Gastrocnemius medialis (tissue), 4 donors: ENCODE data around the gene ZNF511.

Source experiments
- POLR2A ChIP-seq, 2 donors: fragments of 450-650 bp; IDR thresholded peaks; one replicate each; pipeline ENCODE4 v1.6.1; 2017; ENCODE audit warnings: antibody characterized with exemption in 2 of 2, mild to moderate bottlenecking in 2 of 2, moderate library complexity in 2 of 2
- TF ChIP-seq, protein P1 (sequence below), 5 experiments: fragments of 450-650 bp in 3 of 5; fragments of 200-600 bp in 2 of 5; sonication (generic) in 2 of 5; IDR thresholded peaks in 4 of 5; conservative IDR thresholded peaks in 1 of 5; 1 replicate in 4 of 5; 2 replicates in 1 of 5; pipeline ENCODE4 v1.5.1; 2016 to 2019; ENCODE audit warnings: antibody characterized with exemption in 5 of 5, mild to moderate bottlenecking in 3 of 5, moderate library complexity in 3 of 5

DNA sequence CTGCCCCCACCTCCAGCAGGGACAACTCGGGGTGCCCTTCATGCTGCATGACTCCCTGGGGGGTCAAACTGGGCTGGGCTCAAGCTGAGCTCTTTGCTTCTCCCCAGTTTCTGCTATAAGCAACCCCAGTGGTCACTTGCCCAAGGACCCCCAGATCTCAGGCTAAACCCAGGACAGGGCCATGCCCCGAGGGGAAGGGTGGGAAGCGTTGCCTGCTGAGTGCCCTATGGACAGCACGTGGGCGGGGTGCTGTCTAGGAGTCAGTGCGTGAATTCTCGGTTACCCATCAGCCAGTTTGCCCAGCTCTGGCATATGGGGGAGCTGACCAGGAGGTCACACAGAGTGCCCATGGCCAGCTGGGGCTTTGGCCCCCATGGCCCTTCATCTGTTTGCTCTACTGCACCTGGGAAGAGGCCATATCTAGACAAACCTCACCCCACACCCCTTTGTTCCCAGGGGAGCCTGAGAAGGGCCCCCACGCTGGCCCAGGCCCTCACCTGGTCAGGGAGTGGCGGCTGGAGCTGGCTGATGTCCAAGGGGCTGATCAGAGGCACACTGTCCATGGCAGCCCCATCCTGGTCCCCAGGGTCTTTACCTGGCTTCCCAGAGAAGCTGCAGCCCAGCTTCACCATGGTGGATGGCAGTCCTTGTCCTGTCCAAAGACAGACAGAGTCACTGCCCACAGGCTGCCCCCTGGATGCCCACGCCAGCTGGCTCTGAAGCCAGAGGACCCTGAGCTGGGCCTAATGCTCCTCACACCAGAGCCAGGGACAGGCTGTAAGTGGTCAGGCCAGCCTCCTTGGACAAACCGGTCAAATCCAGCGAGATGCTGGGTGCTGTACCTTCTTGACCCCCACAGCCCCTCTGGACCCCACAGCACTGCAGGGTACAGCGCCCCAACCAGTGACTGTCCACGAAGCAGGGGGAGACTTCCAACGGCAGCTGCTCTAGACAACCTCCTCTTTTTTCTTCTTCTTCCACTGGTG lies 19.9 kb downstream of the ZNF511 start:
- TF ChIP-seq, protein P1, sequence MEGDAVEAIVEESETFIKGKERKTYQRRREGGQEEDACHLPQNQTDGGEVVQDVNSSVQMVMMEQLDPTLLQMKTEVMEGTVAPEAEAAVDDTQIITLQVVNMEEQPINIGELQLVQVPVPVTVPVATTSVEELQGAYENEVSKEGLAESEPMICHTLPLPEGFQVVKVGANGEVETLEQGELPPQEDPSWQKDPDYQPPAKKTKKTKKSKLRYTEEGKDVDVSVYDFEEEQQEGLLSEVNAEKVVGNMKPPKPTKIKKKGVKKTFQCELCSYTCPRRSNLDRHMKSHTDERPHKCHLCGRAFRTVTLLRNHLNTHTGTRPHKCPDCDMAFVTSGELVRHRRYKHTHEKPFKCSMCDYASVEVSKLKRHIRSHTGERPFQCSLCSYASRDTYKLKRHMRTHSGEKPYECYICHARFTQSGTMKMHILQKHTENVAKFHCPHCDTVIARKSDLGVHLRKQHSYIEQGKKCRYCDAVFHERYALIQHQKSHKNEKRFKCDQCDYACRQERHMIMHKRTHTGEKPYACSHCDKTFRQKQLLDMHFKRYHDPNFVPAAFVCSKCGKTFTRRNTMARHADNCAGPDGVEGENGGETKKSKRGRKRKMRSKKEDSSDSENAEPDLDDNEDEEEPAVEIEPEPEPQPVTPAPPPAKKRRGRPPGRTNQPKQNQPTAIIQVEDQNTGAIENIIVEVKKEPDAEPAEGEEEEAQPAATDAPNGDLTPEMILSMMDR (IDR thresholded peaks at IDR 0.05 in 4 of 5, conservative IDR thresholded peaks at IDR 0.05 in 1 of 5), result no peak
- TF ChIP-seq POLR2A (IDR thresholded peaks at IDR 0.05), result no peak
